Choroid plexus epithelial cell (primary cell): ENCODE results near the gene MYO18B.

ENCODE experiments used
- DNase-seq: peaks from one replicate; pipeline ENCODE4 v3.0.0-alpha.2; 2010; ENCODE audit warnings: low read depth
- H3K4me3 ChIP-seq: 2 replicates; pipeline ENCODE4 v1.5.1; 2011; ENCODE audit warnings: low read depth, mild to moderate bottlenecking, control low read depth, low read length, moderate library complexity
- TF ChIP-seq, protein P1 (sequence below): conservative IDR thresholded peaks from 2 replicates; pipeline ENCODE4 v1.5.1; 2011; ENCODE audit warnings: low read depth, mild to moderate bottlenecking, control low read depth, inconsistent platforms, low read length, moderate library complexity

MYO18B gene

DNA sequence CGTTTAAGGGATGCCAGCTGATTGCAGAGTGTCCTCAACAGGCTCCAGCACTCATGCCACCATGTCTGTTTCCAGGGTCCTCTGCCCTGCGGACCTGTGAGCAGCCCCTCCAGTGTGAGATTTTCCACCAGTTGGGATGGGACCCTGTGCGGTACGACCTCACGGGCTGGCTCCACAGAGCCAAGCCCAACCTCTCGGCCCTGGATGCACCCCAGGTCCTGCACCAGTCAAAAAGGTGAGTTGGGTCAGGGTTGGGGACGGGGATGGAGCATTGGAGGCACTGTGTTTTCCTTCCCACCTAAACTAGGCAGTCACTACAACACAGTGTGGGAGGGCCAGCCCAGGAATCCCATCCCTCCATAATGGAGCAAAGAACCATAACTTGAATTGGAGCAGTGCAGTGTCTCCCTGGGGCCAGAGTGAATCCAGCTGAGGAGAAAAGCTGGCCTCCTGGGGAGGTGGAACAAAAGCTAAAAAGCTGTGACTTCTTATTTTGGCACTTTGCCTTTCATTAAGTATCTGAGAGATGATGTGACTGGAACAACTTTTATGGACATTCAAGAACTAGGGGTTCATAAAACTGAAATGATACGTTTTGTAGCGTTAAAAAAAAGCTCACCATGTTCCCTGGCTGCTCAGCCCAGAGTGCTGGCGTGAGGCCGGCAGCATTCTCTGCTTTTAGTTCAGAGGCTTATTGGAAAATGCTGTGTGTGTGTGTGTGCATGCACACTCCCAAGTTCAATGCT lies 101.8 kb downstream of the MYO18B start:
- no peak overlapping the region for H3K4me3 ChIP-seq
- DNase-seq = no peak
- TF ChIP-seq, protein P1, sequence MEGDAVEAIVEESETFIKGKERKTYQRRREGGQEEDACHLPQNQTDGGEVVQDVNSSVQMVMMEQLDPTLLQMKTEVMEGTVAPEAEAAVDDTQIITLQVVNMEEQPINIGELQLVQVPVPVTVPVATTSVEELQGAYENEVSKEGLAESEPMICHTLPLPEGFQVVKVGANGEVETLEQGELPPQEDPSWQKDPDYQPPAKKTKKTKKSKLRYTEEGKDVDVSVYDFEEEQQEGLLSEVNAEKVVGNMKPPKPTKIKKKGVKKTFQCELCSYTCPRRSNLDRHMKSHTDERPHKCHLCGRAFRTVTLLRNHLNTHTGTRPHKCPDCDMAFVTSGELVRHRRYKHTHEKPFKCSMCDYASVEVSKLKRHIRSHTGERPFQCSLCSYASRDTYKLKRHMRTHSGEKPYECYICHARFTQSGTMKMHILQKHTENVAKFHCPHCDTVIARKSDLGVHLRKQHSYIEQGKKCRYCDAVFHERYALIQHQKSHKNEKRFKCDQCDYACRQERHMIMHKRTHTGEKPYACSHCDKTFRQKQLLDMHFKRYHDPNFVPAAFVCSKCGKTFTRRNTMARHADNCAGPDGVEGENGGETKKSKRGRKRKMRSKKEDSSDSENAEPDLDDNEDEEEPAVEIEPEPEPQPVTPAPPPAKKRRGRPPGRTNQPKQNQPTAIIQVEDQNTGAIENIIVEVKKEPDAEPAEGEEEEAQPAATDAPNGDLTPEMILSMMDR = no peak

DNA sequence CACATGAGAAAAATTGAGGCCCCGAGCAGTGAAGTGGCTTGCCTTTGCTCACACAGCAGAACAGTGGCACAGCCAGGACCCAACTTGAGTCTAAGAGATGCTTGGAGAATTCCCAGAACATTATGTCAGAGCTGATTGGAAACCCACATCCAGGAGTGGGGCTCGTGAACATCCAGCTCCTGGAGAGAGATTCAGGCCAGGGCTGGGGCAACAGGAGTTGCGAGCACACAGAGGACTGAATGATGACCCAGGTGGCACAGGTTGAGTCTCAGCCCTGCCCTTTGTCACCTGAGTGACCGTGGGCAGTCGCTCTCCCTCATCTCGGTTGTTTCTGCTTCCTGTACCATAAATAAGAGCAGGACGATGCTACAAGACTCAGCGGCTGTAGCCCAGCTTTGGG lies 102.6 kb downstream of the MYO18B start:
- H3K4me3 ChIP-seq = no peak overlapping the region
- TF ChIP-seq, protein P1 = no peak
- DNase-seq = no peak

DNA sequence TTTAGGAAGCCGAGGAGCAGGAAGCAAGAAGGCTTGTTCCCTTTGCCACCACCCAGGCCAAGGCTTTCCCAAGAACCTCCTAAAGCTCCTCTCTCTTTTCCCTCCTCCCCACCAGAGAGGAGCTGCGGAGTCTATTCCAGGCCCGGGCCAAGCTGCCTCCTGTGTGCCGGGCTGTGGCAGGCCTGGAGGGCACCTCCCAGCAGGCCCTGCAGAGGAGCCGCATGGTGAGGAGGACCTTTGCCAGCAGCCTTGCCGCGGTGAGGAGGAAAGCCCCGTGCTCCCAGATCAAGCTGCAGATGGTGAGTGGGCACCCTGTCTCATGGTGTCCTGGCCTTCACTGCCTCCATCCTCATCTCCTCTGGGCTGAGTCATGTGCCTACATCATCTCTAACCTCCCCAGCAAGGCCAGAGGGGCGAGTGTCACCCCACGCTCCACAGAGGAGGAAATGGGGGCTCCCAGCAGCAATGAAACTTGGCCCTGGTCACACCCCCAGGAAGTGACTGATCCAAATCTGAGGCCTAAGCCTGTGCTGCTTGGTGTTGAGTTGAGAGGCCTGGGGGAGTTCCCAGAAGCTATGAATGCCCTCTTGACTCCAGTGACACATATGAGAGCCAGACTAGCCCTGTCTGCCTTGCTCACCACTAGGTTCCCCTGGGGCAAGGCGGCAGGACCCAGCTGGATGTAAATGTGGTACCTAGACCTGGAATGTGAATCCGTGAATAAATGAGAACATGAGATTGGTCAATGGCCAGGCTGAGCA lies 104.2 kb downstream of the MYO18B start:
- H3K4me3 ChIP-seq = no peak overlapping the region

DNA sequence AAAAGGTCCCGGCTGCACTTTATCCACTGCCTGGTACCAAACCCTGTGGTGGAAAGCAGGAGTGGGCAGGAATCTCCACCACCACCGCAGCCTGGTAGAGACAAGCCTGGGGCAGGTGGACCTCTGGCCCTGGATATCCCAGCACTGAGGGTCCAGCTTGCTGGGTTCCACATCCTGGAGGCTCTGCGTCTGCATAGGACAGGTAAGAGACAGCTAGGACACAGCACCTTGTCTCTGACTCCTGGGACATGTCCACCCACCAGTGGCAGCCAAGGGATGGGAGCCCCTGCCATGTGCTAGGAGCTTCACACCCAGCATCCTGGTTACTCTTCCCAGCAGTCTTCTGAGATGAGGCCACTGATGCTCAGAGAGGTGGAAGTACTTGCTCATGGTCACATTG lies 105.5 kb downstream of the MYO18B start:
- no peak for DNase-seq
- TF ChIP-seq, protein P1 = no peak
- H3K4me3 ChIP-seq = no peak overlapping the region

More for the DNA sequence above, 104.2 kb downstream of the MYO18B start:
- TF ChIP-seq, protein P1 = no peak
- DNase-seq = no peak

DNA sequence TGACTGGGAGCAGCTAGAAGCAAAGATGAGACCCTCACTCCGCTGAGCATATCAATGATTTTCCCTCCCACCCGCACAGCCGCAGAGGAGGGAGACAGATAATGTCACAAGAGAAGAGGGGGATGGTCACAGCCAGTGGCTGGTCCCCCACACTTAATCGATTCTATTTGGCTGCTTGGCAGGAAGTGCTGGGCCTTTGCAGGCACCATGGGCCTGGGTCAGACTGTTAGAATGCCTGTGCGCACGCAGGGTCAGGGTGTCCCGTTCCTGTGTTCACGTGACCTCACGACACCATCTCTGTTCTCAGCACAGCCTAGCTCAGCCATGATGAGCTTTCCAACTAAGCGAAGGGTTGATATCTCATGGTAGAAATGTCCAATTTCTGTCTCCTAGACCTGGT lies 107.0 kb downstream of the MYO18B start:
- no peak for DNase-seq
- TF ChIP-seq, protein P1 = no peak
- no peak overlapping the region for H3K4me3 ChIP-seq

DNA sequence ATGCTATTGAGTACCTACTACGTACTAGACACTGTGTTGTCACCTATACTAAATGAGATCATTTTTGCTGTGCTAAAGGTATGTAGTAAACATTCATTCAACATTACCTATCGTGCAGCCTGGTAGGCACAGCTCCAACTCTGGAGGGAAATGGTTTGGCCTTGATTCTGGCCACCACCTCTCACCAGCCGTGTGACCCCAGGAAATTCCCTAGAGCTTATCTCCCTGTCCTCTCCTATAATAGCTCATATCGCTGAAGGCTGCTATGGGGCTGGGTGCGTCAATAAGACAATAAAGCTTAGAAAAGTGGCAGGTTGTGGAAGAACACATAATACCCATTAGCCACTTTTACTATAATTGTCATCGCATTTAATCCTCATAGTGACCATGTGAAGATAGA lies 107.5 kb downstream of the MYO18B start:
- H3K4me3 ChIP-seq = no peak overlapping the region
- no peak for DNase-seq
- TF ChIP-seq, protein P1 = no peak
